ENCODE measurements around the gene MYO15B. TPM values are rescaled to one million over a fixed set of nuclear protein-coding genes. Genes with fewer than 3 reads are reported as not detected.

The MYO15B gene
- total and polyA plus RNA-seq, 2 of the 13 experiments (the other 11 are each of a cell fraction or from before 2014, with no cell fraction given) = 2.8 to 8.1 TPM

DNA sequence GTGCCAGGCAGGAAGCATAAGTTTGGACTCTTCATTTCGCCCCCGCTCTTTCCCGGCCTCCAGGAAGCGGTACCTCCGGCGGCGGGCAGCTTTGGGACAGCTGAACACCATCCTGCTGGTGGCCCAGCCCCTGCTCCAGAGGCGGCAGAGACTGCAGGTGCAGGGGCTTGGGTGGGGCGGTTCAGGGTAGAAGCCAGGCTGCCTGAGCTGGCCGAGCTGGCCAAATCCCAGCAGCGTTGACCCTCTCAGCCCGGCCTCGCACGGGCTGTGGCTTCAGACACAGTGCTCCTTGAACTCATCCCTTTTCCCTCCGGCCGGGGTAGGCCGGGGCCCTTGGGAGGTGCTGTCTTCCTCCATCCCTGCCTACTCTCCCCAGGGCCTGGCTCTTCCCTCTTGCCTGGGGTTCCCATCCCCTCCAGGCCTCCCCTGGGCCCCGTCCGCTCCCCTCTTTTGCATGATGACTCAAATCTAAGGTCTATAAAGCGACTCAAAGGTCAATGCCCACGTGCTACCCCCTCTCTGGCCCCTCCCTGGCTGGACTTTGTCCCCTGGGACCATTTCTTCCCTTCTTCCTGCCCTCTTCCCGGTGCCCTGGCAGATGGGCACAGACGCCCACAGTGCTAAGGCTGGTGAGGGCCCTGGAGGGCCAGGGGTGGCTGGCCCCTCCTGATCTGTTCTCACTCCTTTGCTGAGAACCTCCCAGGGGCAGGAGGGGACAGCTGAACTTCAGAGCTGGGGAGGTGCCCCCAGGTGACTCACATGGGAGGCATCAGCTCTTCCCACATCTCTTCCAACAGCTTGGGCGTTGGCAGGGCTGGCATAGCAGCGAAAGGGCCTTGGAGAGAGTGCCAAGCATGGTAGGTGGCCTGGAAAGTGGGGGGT lies 22.7 kb downstream of the MYO15B start (continued):
- no peak for TF ChIP-seq ZNF646 (CRISPR knock-in tag; IDR thresholded peaks at IDR 0.05)
- TF ChIP-seq PHF8 (CRISPR knock-in tag; IDR thresholded peaks at IDR 0.05) = peak; percentile 40; the same call in 1 of the 2 replicates
- TF ChIP-seq REL (CRISPR knock-in tag; conservative IDR thresholded peaks at IDR 0.05) = no peak
- TF ChIP-seq CENPT (CRISPR knock-in tag; IDR thresholded peaks at IDR 0.05; ENCODE audit: low read depth) = 0 out of 2 replicates have a peak, but pooled peaks have one; percentile 32
- TF ChIP-seq JARID2 (CRISPR knock-in tag; IDR thresholded peaks at IDR 0.05; ENCODE audit: insufficient replicate concordance) = no peak
- TF ChIP-seq, protein P1, sequence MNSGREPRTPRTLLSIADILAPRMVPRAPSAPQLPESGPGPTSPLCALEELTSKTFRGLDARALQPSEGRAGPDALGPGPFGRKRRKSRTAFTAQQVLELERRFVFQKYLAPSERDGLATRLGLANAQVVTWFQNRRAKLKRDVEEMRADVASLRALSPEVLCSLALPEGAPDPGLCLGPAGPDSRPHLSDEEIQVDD (CRISPR knock-in tag; IDR thresholded peaks at IDR 0.05; ENCODE audit: borderline replicate concordance) = no peak
- peak; percentile 46; the same call in 1 of the 2 replicates for TF ChIP-seq GFI1 (CRISPR knock-in tag; IDR thresholded peaks at IDR 0.05; ENCODE audit: borderline replicate concordance)
- peak; percentile 46; the same call in 1 of the 2 replicates for TF ChIP-seq ZMYM2 (CRISPR knock-in tag; IDR thresholded peaks at IDR 0.05)
- TF ChIP-seq, protein P2, sequence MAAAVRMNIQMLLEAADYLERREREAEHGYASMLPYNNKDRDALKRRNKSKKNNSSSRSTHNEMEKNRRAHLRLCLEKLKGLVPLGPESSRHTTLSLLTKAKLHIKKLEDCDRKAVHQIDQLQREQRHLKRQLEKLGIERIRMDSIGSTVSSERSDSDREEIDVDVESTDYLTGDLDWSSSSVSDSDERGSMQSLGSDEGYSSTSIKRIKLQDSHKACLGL (CRISPR knock-in tag; IDR thresholded peaks at IDR 0.05) = no peak
- no peak for TF ChIP-seq ADNP (CRISPR knock-in tag; IDR thresholded peaks at IDR 0.05)
- TF ChIP-seq POLR2G (IDR thresholded peaks at IDR 0.05; ENCODE audit: low read depth, low read length) = no peak
- TF ChIP-seq, protein P3, sequence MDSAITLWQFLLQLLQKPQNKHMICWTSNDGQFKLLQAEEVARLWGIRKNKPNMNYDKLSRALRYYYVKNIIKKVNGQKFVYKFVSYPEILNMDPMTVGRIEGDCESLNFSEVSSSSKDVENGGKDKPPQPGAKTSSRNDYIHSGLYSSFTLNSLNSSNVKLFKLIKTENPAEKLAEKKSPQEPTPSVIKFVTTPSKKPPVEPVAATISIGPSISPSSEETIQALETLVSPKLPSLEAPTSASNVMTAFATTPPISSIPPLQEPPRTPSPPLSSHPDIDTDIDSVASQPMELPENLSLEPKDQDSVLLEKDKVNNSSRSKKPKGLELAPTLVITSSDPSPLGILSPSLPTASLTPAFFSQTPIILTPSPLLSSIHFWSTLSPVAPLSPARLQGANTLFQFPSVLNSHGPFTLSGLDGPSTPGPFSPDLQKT (CRISPR knock-in tag; IDR thresholded peaks at IDR 0.05; ENCODE audit: borderline replicate concordance) = no peak
- no peak for TF ChIP-seq MAF1 (CRISPR knock-in tag; IDR thresholded peaks at IDR 0.05; ENCODE audit: borderline replicate concordance)
- TF ChIP-seq, protein P4, sequence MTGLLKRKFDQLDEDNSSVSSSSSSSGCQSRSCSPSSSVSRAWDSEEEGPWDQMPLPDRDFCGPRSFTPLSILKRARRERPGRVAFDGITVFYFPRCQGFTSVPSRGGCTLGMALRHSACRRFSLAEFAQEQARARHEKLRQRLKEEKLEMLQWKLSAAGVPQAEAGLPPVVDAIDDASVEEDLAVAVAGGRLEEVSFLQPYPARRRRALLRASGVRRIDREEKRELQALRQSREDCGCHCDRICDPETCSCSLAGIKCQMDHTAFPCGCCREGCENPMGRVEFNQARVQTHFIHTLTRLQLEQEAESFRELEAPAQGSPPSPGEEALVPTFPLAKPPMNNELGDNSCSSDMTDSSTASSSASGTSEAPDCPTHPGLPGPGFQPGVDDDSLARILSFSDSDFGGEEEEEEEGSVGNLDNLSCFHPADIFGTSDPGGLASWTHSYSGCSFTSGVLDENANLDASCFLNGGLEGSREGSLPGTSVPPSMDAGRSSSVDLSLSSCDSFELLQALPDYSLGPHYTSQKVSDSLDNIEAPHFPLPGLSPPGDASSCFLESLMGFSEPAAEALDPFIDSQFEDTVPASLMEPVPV (CRISPR knock-in tag; IDR thresholded peaks at IDR 0.05) = no peak
- TF ChIP-seq ARHGAP35 (CRISPR knock-in tag; IDR thresholded peaks at IDR 0.05; ENCODE audit: borderline replicate concordance) = no peak; the same call in 1 of the 2 replicates
- no peak for TF ChIP-seq ZIK1 (CRISPR knock-in tag; IDR thresholded peaks at IDR 0.05; ENCODE audit: borderline replicate concordance, low read depth)

Data from HepG2 (cell line).